ENCODE data around the gene OBP2A. TPM values are rescaled to one million over a fixed set of nuclear protein-coding genes. Genes with fewer than 3 reads are reported as not detected.

OBP2A gene
- total RNA-seq, 1 donor from 2014 or later: not detected

DNA sequence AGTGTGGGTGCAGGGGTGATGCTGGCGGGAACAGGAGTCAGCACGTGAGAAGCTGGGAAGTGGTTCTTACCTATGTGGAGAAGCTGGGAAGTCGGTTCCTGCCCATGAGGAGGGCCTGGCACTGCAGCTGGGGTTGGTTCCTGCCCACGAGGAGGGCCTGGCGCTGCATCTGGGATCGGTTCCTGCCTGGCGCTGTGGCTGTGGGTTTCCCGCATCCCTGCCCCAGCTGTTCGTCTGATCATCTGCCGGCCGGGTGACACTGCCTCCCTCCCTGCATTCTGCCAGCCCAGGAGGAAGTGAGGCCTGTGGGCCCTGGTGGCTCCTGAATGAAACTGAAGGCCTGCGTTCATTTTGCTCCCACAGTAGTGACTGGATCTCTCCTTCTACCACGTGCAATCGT, 5.1 kb downstream of the OBP2A start:
- H3K9me3 Mint-ChIP-seq (ENCODE audit: unreplicated experiment): peaks cover 7% of the 10 kb centered on the region

DNA sequence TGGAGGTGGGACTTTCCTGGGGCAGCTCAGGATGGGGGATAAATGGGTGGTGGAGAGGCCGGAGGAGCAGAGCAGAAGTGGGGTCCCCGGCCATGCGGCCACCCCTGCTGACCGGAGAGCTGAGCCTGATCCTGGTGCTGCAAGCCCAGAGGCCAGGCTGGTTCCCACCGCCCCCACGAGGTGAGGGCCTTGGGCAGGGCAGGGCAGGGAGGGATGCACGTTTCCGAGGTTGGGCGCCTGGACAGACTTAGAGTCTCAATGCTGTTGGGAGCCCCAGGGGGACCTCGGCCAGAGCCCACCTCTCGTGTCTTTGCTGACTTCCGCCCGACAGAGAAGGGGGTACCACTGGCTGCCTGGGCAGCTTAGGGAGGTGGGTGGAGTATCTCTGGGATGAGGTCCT, 5.5 kb downstream of the OBP2A start:
- H3K27ac Mint-ChIP-seq (ENCODE audit: unreplicated experiment): no peak overlapping the region
- H3K9me3 Mint-ChIP-seq (ENCODE audit: unreplicated experiment): peaks cover 7% of the 10 kb centered on the region
- no peak for TF ChIP-seq EZH2 (IDR thresholded peaks at IDR 0.05; ENCODE audit: insufficient read depth, low read length)
- TF ChIP-seq, protein P1, sequence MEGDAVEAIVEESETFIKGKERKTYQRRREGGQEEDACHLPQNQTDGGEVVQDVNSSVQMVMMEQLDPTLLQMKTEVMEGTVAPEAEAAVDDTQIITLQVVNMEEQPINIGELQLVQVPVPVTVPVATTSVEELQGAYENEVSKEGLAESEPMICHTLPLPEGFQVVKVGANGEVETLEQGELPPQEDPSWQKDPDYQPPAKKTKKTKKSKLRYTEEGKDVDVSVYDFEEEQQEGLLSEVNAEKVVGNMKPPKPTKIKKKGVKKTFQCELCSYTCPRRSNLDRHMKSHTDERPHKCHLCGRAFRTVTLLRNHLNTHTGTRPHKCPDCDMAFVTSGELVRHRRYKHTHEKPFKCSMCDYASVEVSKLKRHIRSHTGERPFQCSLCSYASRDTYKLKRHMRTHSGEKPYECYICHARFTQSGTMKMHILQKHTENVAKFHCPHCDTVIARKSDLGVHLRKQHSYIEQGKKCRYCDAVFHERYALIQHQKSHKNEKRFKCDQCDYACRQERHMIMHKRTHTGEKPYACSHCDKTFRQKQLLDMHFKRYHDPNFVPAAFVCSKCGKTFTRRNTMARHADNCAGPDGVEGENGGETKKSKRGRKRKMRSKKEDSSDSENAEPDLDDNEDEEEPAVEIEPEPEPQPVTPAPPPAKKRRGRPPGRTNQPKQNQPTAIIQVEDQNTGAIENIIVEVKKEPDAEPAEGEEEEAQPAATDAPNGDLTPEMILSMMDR (IDR thresholded peaks at IDR 0.05; ENCODE audit: insufficient read depth, low read depth, low read length): no peak
- no peak overlapping the region for H3K4me3 Mint-ChIP-seq (ENCODE audit: unreplicated experiment)
- peaks cover 14% of the 10 kb centered on the region for H3K27me3 Mint-ChIP-seq (ENCODE audit: low read depth, unreplicated experiment)
- H3K4me1 Mint-ChIP-seq (ENCODE audit: low read depth, unreplicated experiment): no peaks in the 10 kb centered on the region
- H3K4me1 ChIP-seq (ENCODE audit: insufficient read depth, low read length): no peaks in the 10 kb centered on the region
- H2AFZ ChIP-seq (ENCODE audit: low read depth, low read length): no peak overlapping the region
- H4K20me1 ChIP-seq (ENCODE audit: insufficient read depth, low read length): no peaks in the 10 kb centered on the region
- no peaks in the 10 kb centered on the region for H3K9me3 ChIP-seq (ENCODE audit: insufficient read depth, low read depth, low read length)
- no peak overlapping the region for H3K27ac ChIP-seq (ENCODE audit: low read depth, low read length)
- H3K27me3 ChIP-seq (ENCODE audit: insufficient read depth, low read length): no peaks in the 10 kb centered on the region
- no peak for FAIRE-seq
- DNase-seq (ENCODE audit: low read depth): no peak
- no peaks in the 10 kb centered on the region for H3K36me3 ChIP-seq (ENCODE audit: insufficient read depth, low read length)
- no peaks in the 10 kb centered on the region for H3K36me3 Mint-ChIP-seq (ENCODE audit: low read depth, unreplicated experiment)
- H3K9ac ChIP-seq (ENCODE audit: low read length): no peak overlapping the region
- no peak overlapping the region for H3K4me2 ChIP-seq (ENCODE audit: low read length)
- H3K4me3 ChIP-seq (ENCODE audit: insufficient read depth, low read depth, low read length): no peak overlapping the region
- H3K79me2 ChIP-seq (ENCODE audit: insufficient read depth, low read length): no peaks in the 10 kb centered on the region

More for the DNA sequence above, 5.1 kb downstream of the OBP2A start:
- Mint-ChIP-seq H3K27me3 (ENCODE audit: low read depth, unreplicated experiment) (peaks cover 14% of the 10 kb centered on the region), H3K4me1 (ENCODE audit: low read depth, unreplicated experiment) (no peaks in the 10 kb centered on the region), H3K4me3 (ENCODE audit: unreplicated experiment) (no peak overlapping the region), H3K27ac (ENCODE audit: unreplicated experiment) (no peak overlapping the region), H3K36me3 (ENCODE audit: low read depth, unreplicated experiment) (no peaks in the 10 kb centered on the region)
- no peak overlapping the region for H3K4me2 ChIP-seq (ENCODE audit: low read length)
- H2AFZ ChIP-seq (ENCODE audit: low read depth, low read length): no peak overlapping the region
- no peaks in the 10 kb centered on the region for H3K36me3 ChIP-seq (ENCODE audit: insufficient read depth, low read length)
- H3K27me3 ChIP-seq (ENCODE audit: insufficient read depth, low read length): no peaks in the 10 kb centered on the region
- H3K4me1 ChIP-seq (ENCODE audit: insufficient read depth, low read length): no peaks in the 10 kb centered on the region
- H4K20me1 ChIP-seq (ENCODE audit: insufficient read depth, low read length): no peaks in the 10 kb centered on the region
- H3K9me3 ChIP-seq (ENCODE audit: insufficient read depth, low read depth, low read length): no peaks in the 10 kb centered on the region
- H3K27ac ChIP-seq (ENCODE audit: low read depth, low read length): no peak overlapping the region
- H3K9ac ChIP-seq (ENCODE audit: low read length): no peak overlapping the region
- H3K79me2 ChIP-seq (ENCODE audit: insufficient read depth, low read length): no peaks in the 10 kb centered on the region
- no peak for FAIRE-seq
- H3K4me3 ChIP-seq (ENCODE audit: insufficient read depth, low read depth, low read length): no peak overlapping the region
- no peak for TF ChIP-seq EZH2 (IDR thresholded peaks at IDR 0.05; ENCODE audit: insufficient read depth, low read length)
- TF ChIP-seq, protein P1 (IDR thresholded peaks at IDR 0.05; ENCODE audit: insufficient read depth, low read depth, low read length): no peak
- DNase-seq (ENCODE audit: low read depth): no peak

DNA sequence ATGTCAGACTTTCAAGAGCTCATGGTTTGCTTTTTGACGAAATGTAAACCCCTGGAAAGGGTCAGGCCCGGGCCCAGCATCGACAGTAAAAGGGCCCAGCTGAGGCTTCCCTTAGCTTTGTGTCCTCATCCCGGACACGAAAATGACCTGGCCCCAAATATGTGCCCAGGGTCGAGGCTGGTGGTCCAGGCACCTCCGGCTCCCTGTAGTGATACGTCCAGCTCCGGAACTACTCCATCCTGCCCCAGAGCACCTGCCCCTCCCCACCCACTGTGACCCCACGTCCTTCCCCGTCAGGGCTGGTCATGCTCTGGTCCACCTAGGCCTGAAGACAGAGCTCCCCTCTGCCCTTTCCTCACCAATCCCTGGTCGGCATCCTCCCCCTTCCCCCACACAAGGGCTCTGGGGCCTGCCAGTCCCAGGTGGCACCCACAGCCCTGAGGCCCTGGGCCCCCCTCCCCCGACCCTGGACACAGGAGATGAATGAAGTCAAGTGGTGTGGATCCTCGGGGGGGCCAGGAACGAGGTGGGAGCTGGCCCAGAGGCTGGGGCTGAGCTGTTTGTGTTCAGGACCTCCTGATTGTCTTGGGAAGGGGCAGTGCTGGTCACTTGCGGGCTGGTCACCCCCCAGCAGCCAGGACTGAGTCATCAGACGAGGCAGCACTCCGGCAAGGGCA, 6.2 kb downstream of the OBP2A start:
- H3K4me1 Mint-ChIP-seq (ENCODE audit: low read depth, unreplicated experiment): no peaks in the 10 kb centered on the region
- H3K9me3 ChIP-seq (ENCODE audit: insufficient read depth, low read depth, low read length): no peaks in the 10 kb centered on the region
- no peak overlapping the region for H3K4me3 Mint-ChIP-seq (ENCODE audit: unreplicated experiment)
- H2AFZ ChIP-seq (ENCODE audit: low read depth, low read length): no peak overlapping the region
- TF ChIP-seq, protein P1 (IDR thresholded peaks at IDR 0.05; ENCODE audit: insufficient read depth, low read depth, low read length): no peak
- TF ChIP-seq EZH2 (IDR thresholded peaks at IDR 0.05; ENCODE audit: insufficient read depth, low read length): no peak
- no peak overlapping the region for H3K27ac ChIP-seq (ENCODE audit: low read depth, low read length)
- H3K4me3 ChIP-seq (ENCODE audit: insufficient read depth, low read depth, low read length): no peak overlapping the region
- no peak for DNase-seq (ENCODE audit: low read depth)
- no peaks in the 10 kb centered on the region for H3K36me3 ChIP-seq (ENCODE audit: insufficient read depth, low read length)
- H3K9me3 Mint-ChIP-seq (ENCODE audit: unreplicated experiment): peaks cover 7% of the 10 kb centered on the region
- H3K9ac ChIP-seq (ENCODE audit: low read length): no peak overlapping the region
- H4K20me1 ChIP-seq (ENCODE audit: insufficient read depth, low read length): no peaks in the 10 kb centered on the region
- H3K27me3 Mint-ChIP-seq (ENCODE audit: low read depth, unreplicated experiment): peaks cover 14% of the 10 kb centered on the region
- no peak for FAIRE-seq
- H3K4me2 ChIP-seq (ENCODE audit: low read length): no peak overlapping the region
- H3K27me3 ChIP-seq (ENCODE audit: insufficient read depth, low read length): no peaks in the 10 kb centered on the region
- H3K36me3 Mint-ChIP-seq (ENCODE audit: low read depth, unreplicated experiment): no peaks in the 10 kb centered on the region
- no peak overlapping the region for H3K27ac Mint-ChIP-seq (ENCODE audit: unreplicated experiment)
- no peaks in the 10 kb centered on the region for H3K4me1 ChIP-seq (ENCODE audit: insufficient read depth, low read length)
- no peaks in the 10 kb centered on the region for H3K79me2 ChIP-seq (ENCODE audit: insufficient read depth, low read length)
